Fibroblast of lung (primary cell): ENCODE data around the gene SLC25A20.

Source experiments
- EZH2 ChIP-seq: IDR thresholded peaks from 2 replicates; pipeline ENCODE4 v1.5.1; 2012; ENCODE audit warnings: low read length, control low read depth, mild to moderate bottlenecking; ENCODE audit errors: missing control alignments
- TF ChIP-seq, protein P1 (sequence below), 2 donors: IDR thresholded peaks in 1 of 2; conservative IDR thresholded peaks in 1 of 2; 1 replicate in 1 of 2; 2 replicates in 1 of 2; pipeline ENCODE4 v1.5.1; 2011 to 2012; ENCODE audit warnings: low read length in 2 of 2, control low read depth in 1 of 2, inconsistent platforms in 1 of 2, low read depth in 1 of 2, mild to moderate bottlenecking in 1 of 2

DNA sequence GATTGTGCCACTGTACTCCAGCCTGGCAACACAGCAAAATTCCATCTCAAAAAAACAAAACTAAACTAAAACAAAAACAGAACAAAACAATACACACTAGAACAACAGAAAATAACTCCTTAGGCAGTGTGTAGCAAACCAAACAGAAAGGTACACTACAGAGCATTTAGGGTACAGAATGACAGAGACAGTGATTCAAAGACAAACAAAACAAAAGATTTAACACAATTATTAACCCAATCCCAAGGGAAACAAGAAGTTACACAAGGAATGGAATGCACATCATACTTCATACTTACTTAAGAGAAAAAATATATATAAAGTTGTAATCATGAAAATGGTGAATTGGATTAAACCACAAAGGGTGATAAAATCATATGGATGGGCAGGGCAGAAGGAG is 12.9 kb downstream of the SLC25A20 start:
- TF ChIP-seq, protein P1, sequence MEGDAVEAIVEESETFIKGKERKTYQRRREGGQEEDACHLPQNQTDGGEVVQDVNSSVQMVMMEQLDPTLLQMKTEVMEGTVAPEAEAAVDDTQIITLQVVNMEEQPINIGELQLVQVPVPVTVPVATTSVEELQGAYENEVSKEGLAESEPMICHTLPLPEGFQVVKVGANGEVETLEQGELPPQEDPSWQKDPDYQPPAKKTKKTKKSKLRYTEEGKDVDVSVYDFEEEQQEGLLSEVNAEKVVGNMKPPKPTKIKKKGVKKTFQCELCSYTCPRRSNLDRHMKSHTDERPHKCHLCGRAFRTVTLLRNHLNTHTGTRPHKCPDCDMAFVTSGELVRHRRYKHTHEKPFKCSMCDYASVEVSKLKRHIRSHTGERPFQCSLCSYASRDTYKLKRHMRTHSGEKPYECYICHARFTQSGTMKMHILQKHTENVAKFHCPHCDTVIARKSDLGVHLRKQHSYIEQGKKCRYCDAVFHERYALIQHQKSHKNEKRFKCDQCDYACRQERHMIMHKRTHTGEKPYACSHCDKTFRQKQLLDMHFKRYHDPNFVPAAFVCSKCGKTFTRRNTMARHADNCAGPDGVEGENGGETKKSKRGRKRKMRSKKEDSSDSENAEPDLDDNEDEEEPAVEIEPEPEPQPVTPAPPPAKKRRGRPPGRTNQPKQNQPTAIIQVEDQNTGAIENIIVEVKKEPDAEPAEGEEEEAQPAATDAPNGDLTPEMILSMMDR (conservative IDR thresholded peaks at IDR 0.05 in 1 of 2, IDR thresholded peaks at IDR 0.05 in 1 of 2; ENCODE audit: low read depth in 1 of 2, low read length in 2 of 2): no peak
- TF ChIP-seq EZH2: no peak
